Measurements from ENCODE around the gene MIER2.

MIER2 gene

DNA sequence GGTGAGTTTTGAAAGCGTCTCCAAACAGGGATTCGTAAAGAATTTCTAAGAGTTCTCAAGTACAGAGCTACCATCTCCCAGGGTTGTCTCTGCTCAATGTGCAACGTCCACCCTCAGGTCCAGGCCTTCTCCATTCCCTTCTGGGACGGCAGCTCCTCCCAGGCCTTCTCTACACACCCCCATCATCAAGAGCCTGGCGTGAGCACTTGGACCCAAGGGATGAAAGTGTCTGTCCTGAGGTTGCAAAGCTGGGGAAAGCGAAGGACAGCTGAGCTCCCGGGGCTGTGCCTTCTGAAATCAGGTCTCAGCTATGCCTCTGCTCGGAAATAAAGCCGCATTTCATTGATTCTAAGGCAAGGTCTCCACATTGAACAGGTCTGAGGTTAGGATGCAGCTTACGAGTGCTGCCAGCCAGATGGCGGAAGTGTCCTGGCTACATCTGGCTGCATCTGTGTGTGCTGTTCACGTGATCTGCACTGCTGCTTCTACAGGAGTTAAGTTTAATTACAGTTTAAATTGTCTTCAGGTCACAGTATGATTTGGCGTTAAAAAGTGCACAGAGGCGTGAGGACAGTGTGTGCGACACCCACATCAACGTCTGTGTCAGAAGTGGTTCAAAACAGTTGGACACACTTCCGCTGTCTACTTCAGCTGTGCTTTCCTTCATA, 27.0 kb upstream of the MIER2 start:
- TF ChIP-seq, protein P1, sequence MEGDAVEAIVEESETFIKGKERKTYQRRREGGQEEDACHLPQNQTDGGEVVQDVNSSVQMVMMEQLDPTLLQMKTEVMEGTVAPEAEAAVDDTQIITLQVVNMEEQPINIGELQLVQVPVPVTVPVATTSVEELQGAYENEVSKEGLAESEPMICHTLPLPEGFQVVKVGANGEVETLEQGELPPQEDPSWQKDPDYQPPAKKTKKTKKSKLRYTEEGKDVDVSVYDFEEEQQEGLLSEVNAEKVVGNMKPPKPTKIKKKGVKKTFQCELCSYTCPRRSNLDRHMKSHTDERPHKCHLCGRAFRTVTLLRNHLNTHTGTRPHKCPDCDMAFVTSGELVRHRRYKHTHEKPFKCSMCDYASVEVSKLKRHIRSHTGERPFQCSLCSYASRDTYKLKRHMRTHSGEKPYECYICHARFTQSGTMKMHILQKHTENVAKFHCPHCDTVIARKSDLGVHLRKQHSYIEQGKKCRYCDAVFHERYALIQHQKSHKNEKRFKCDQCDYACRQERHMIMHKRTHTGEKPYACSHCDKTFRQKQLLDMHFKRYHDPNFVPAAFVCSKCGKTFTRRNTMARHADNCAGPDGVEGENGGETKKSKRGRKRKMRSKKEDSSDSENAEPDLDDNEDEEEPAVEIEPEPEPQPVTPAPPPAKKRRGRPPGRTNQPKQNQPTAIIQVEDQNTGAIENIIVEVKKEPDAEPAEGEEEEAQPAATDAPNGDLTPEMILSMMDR (IDR thresholded peaks at IDR 0.05; ENCODE audit: insufficient read depth, low read depth, low read length, missing control alignments), result no peak
- H3K4me3 ChIP-seq (ENCODE audit: low read length), result no peak overlapping the region
- DNase-seq (ENCODE audit: low read depth), result no peak

DNA sequence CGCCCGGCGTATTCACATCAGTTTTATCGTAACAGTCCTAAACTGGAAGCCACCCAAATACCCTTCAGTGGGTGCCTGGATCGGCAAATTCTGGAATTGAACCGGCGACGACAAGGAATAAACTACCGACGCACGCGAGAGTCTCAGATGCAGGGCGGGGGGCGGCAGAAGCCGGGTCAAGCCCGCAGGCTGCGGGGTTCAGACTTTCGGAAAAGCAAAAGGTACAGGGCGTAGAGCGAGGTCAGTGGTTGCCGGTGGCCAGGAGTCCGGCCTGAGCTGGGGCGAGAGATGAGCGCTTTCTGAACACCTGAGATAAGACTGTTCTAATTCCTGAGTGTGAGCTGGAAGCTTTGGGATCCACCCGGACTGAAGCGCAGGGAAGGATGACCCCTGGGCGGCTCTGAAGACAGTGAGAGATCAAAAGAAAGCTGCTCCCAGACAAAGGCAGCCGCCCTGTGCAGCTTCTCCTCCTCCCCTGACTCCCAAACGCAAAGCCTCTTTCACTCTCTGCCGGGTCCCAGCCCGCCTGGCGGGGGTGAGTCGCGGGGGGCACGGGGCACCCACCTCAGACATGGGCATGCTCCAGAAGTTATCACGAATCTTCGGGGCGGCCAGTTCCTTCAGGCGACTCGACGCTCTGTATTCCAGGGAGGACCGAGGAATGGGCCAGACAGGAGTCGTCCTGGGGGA, 26.2 kb upstream of the MIER2 start:
- no peak for DNase-seq (ENCODE audit: low read depth)
- no peak overlapping the region for H3K4me3 ChIP-seq (ENCODE audit: low read length)

DNA sequence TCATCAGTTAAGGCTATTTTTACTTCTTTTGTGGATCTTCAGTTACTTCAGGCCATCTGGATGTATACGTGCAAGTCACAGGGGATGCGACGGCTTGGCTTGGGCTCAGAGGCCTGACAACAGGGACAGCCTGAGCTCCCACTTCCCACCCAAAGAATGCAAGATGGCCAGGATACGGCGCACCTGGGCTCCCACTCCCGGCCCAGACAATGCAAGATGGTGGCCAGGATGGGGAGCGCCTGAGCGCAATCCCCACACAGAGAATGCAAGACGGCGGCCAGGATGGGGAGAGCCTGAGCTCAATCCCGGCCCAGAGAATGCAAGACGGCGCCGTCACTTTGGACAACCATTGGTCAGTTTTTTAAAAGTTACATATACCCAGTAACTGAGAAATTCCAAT, 25.3 kb upstream of the MIER2 start:
- no peak overlapping the region for H3K4me3 ChIP-seq (ENCODE audit: low read length)
- TF ChIP-seq, protein P1 (IDR thresholded peaks at IDR 0.05; ENCODE audit: insufficient read depth, low read depth, low read length, missing control alignments), result no peak
- no peak for DNase-seq (ENCODE audit: low read depth)

More for the DNA sequence above, 26.2 kb upstream of the MIER2 start:
- TF ChIP-seq, protein P1 (IDR thresholded peaks at IDR 0.05; ENCODE audit: insufficient read depth, low read depth, low read length, missing control alignments), result no peak

DNA sequence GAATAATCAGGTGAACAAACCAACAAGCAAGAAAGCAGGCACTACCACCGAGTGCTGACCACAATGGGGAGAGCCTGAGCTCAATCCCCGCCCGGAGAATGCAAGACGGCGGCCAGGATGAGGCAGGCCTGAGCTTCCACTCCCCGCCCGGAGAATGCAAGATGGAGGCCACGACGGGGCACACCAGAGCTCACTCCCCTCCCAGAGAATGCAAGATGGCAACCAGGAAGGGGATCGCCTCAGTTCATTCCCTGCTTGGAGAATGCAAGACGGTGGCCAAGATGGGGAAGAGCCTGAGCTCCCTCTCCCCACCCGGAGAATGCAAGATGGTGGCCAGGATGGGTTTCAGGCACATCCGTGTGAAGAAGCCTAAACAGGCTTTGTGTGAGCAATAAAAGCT, 24.7 kb upstream of the MIER2 start:
- TF ChIP-seq, protein P1 (IDR thresholded peaks at IDR 0.05; ENCODE audit: insufficient read depth, low read depth, low read length, missing control alignments), result no peak
- no peak for DNase-seq (ENCODE audit: low read depth)

DNA sequence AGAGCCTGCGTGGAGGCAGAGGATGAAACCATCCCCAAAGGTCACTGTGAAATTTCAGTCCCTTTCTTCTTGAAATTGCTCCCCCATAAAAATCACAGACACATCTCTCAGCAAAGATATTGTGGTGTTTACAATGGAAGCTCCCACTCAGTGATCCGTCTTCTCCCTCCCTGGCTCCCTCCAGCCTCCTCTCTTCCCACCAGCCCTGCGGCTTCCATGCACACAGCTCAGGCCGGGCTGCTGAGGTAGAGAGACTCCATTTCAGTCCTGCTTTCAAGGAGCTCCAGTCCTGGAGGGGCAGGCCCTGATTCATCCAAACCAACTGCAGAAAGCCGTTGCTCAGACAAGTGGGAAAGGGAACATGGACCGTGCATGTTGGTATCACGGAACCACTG, 24.0 kb upstream of the MIER2 start:
- H3K4me3 ChIP-seq (ENCODE audit: low read length), result no peak overlapping the region
- TF ChIP-seq, protein P1 (IDR thresholded peaks at IDR 0.05; ENCODE audit: insufficient read depth, low read depth, low read length, missing control alignments), result no peak
- no peak for DNase-seq (ENCODE audit: low read depth)

More for the DNA sequence above, 24.7 kb upstream of the MIER2 start:
- H3K4me3 ChIP-seq (ENCODE audit: low read length), result no peak overlapping the region

DNA sequence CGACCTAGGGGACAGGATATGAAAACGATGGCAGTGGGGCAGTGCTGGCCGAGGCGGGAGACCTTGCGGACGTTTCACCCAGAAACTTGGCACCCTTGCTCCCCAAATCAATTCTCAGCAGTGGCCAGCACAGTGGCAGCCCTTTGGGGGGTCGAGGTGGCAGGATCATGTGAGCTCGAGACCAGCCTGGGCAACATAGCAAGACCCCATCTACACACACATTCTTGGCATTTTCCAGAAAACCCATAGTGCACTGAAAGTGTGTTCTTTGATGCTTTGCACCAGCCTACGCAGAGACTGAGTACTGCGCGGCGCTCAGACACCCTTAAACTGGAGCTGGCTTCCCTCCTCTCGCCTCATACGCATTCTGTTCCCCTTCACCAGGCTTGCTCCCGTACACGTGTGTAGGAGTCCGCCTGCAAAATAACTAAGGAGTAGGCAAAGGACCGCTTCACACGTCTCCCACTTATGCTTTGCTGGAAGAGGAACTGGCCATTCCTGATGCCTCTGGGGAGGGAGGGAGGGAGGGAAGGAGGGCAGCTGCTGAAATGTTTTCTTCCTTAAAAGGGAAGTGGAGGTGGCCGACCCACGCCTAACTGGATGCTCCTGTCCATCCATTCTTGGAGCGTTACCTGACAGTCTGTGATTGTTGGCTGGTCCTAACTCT, 23.5 kb upstream of the MIER2 start:
- TF ChIP-seq, protein P1 (IDR thresholded peaks at IDR 0.05; ENCODE audit: insufficient read depth, low read depth, low read length, missing control alignments), result no peak
- DNase-seq (ENCODE audit: low read depth), result no peak
- H3K4me3 ChIP-seq (ENCODE audit: low read length), result no peak overlapping the region

Data from epithelial cell of esophagus (primary cell).